Activated T-cell treated with anti-CD3 and anti-CD28 coated beads for 4 hours (primary cell): ENCODE results near the gene PRKD1.

Experiments used
- DNase-seq: peaks from one replicate; pipeline ENCODE4 v3.0.0-alpha.2; 2020

PRKD1 gene

GRCh38 chr14:29927376-29928116, at the start of gene PRKD1:
TSS of gene PRKD1 (minus strand) at chr14:29927847.
- DNase-seq: no peak

GRCh38 chr14:29971101-29971500, 43.5 kb upstream of the PRKD1 start:
- DNase-seq: no peak

GRCh38 chr14:29955087-29955486, 27.4 kb upstream of the PRKD1 start:
- DNase-seq: no peak

- no peak for DNase-seq
Measured at GRCh38 chr14:29953501-29953900, 25.9 kb upstream of the PRKD1 start.

- no peak for DNase-seq
Measured at GRCh38 chr14:29944091-29944490, 16.4 kb upstream of the PRKD1 start.

- no peak for DNase-seq
Measured at GRCh38 chr14:29941401-29941800, 13.8 kb upstream of the PRKD1 start.

GRCh38 chr14:29940482-29940881, 12.8 kb upstream of the PRKD1 start:
- DNase-seq: no peak

- no peak for DNase-seq
Measured at GRCh38 chr14:29937116-29937515, 9.5 kb upstream of the PRKD1 start.

- no peak for DNase-seq
Measured at GRCh38 chr14:29930283-29930682, 2.6 kb upstream of the PRKD1 start.

GRCh38 chr14:29928117-29928640, 532 bp upstream of the PRKD1 start:
- DNase-seq: no peak

GRCh38 chr14:29926701-29927375, 809 bp downstream of the PRKD1 start:
- DNase-seq: no peak

- no peak for DNase-seq
Measured at GRCh38 chr14:29926228-29926627, 1.4 kb downstream of the PRKD1 start.

- no peak for DNase-seq
Measured at GRCh38 chr14:29925736-29926135, 1.9 kb downstream of the PRKD1 start.

GRCh38 chr14:29925101-29925722, 2.4 kb downstream of the PRKD1 start:
- DNase-seq: no peak

- no peak for DNase-seq
Measured at GRCh38 chr14:29919845-29920244, 7.8 kb downstream of the PRKD1 start.

GRCh38 chr14:29918981-29919380, 8.7 kb downstream of the PRKD1 start:
- no peak for DNase-seq

- DNase-seq: no peak
Measured at GRCh38 chr14:29913566-29913965, 14.1 kb downstream of the PRKD1 start.

GRCh38 chr14:29911810-29912209, 15.8 kb downstream of the PRKD1 start:
- DNase-seq: no peak

GRCh38 chr14:29908652-29909577, 18.7 kb downstream of the PRKD1 start:
- DNase-seq: no peak

GRCh38 chr14:29906256-29906870, 21.3 kb downstream of the PRKD1 start:
- no peak for DNase-seq

GRCh38 chr14:29905543-29905942, 22.1 kb downstream of the PRKD1 start:
- no peak for DNase-seq
